Measurements from ENCODE around the gene AAR2. TPM values are rescaled to one million over a fixed set of nuclear protein-coding genes. Genes with fewer than 3 reads are reported as not detected.

Gene AAR2
- total RNA-seq, 1 experiment from 2014 or later: 60.0 TPM

- no peak for DNase-seq
- Histone ChIP-seq H3K9me3 (no peaks in the 10 kb centered on the region), H3K36me3 (ENCODE audit: control insufficient read depth, insufficient read depth, low read length) (peaks cover 2% of the 10 kb centered on the region; the same call in 1 of the 2 replicates), H3K4me3 (ENCODE audit: low read depth, low read length) (no peak overlapping the region), H3K4me1 (no peaks in the 10 kb centered on the region), H3K27me3 (replicated peaks; ENCODE audit: control insufficient read depth, insufficient read depth, low read length) (no peaks in the 10 kb centered on the region)
- TF ChIP-seq CTCF (IDR thresholded peaks at IDR 0.05; ENCODE audit: insufficient read depth in 1 of 2, low read depth in 1 of 2, low read length in 1 of 2, severe bottlenecking in 1 of 2, unreplicated experiment in 1 of 2): no peak
- no peak overlapping the region for H3K27ac Mint-ChIP-seq (ENCODE audit: unreplicated experiment)
- BruUV-seq (replicated peaks): no TSS peak
- peaks cover 26% of the 10 kb centered on the region for H3K36me3 Mint-ChIP-seq (ENCODE audit: insufficient read depth, unreplicated experiment)
- H3K4me1 Mint-ChIP-seq (ENCODE audit: low read depth, unreplicated experiment): no peaks in the 10 kb centered on the region
- H3K4me3 Mint-ChIP-seq (ENCODE audit: unreplicated experiment): no peak overlapping the region
- CTCF ChIA-PET: interaction anchor here (0.6 to 1.2 kb wide), 4 partner anchors 11 to 543 kb away, joined by 3 to 7 read pairs (median 4); no protein-coding TSS in a partner anchor
- no peaks in the 10 kb centered on the region for H3K27me3 Mint-ChIP-seq (ENCODE audit: insufficient read depth, unreplicated experiment)
- no peaks in the 10 kb centered on the region for H3K9me3 Mint-ChIP-seq (ENCODE audit: unreplicated experiment)
- intact Hi-C loops (cut with micrococcal nuclease; ENCODE audit: unreplicated experiment): no loop called here
- POLR2A ChIA-PET: no interaction called here
Measured at GRCh38 chr20:36210436-36211021, 25.7 kb upstream of the AAR2 start.

DNA sequence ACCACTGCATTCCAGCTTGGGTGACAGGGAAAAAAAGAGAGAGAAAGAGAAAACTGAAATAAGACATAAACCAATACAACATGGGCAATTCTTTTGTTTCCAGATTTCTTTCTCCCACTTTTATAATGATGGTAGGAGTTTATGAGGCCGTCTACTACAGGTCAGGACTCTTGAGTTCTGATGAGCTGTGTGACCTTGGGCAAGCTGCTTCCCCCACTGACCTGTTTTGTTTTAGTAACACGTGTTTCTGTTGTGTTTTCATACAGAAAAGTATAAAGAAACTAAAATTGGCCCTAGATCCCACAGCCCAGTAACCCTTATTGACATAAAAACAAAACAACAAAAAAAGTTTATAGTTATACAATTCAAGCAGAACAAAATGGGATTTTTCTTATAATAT lies 22.9 kb upstream of the AAR2 start:
- Mint-ChIP-seq H3K36me3 (ENCODE audit: insufficient read depth, unreplicated experiment) (peaks cover 19% of the 10 kb centered on the region), H3K27me3 (ENCODE audit: insufficient read depth, unreplicated experiment) (no peaks in the 10 kb centered on the region), H3K4me3 (ENCODE audit: unreplicated experiment) (no peak overlapping the region), H3K9me3 (ENCODE audit: unreplicated experiment) (no peaks in the 10 kb centered on the region), H3K4me1 (ENCODE audit: low read depth, unreplicated experiment) (peaks cover 5% of the 10 kb centered on the region), H3K27ac (ENCODE audit: unreplicated experiment) (no peak overlapping the region)
- Histone ChIP-seq H3K27me3 (replicated peaks; ENCODE audit: control insufficient read depth, insufficient read depth, low read length) (no peaks in the 10 kb centered on the region), H3K4me1 (no peaks in the 10 kb centered on the region), H3K9me3 (no peaks in the 10 kb centered on the region), H3K36me3 (ENCODE audit: control insufficient read depth, insufficient read depth, low read length) (peaks cover 2% of the 10 kb centered on the region; the same call in 1 of the 2 replicates), H3K4me3 (ENCODE audit: low read depth, low read length) (no peak overlapping the region)
- intact Hi-C loops (cut with micrococcal nuclease; ENCODE audit: unreplicated experiment): no loop called here
- no peak for TF ChIP-seq CTCF (IDR thresholded peaks at IDR 0.05; ENCODE audit: insufficient read depth in 1 of 2, low read depth in 1 of 2, low read length in 1 of 2, severe bottlenecking in 1 of 2, unreplicated experiment in 1 of 2)
- no TSS peak for BruUV-seq (replicated peaks)
- ChIA-PET CTCF (interaction anchor here (1.3 to 2.5 kb wide), 3 partner anchors 11 to 226 kb away, joined by 4 to 14 read pairs (median 8); no protein-coding TSS in a partner anchor), POLR2A (no interaction called here)
- no peak for DNase-seq

GRCh38 chr20:36214684-36215256 lies 21.5 kb upstream of the AAR2 start:
- CTCF ChIA-PET: no interaction called here

More at GRCh38 chr20:36214684-36215256, 21.5 kb upstream of the AAR2 start:
- no peak overlapping the region for H3K27ac Mint-ChIP-seq (ENCODE audit: unreplicated experiment)
- no peaks in the 10 kb centered on the region for H3K4me1 ChIP-seq
- peak; percentile 91 to 93 for TF ChIP-seq CTCF (IDR thresholded peaks at IDR 0.05; ENCODE audit: insufficient read depth in 1 of 2, low read depth in 1 of 2, low read length in 1 of 2, severe bottlenecking in 1 of 2, unreplicated experiment in 1 of 2)
- no TSS peak for BruUV-seq (replicated peaks)
- H3K27me3 ChIP-seq (replicated peaks; ENCODE audit: control insufficient read depth, insufficient read depth, low read length): no peaks in the 10 kb centered on the region
- DNase-seq: peak in 1 of 2 experiments; percentile 60
- H3K4me3 ChIP-seq (ENCODE audit: low read depth, low read length): no peak overlapping the region
- no peak overlapping the region for H3K4me3 Mint-ChIP-seq (ENCODE audit: unreplicated experiment)
- peaks cover under 1% of the 10 kb centered on the region; the same call in 1 of the 2 replicates for H3K36me3 ChIP-seq (ENCODE audit: control insufficient read depth, insufficient read depth, low read length)
- peaks cover 5% of the 10 kb centered on the region for H3K4me1 Mint-ChIP-seq (ENCODE audit: low read depth, unreplicated experiment)
- intact Hi-C loops (cut with micrococcal nuclease; ENCODE audit: unreplicated experiment): loop anchor here (1.0 kb wide), 1 partner anchor 225 kb away; no protein-coding TSS in a partner anchor
- H3K9me3 Mint-ChIP-seq (ENCODE audit: unreplicated experiment): no peaks in the 10 kb centered on the region
- no peaks in the 10 kb centered on the region for H3K9me3 ChIP-seq
- H3K36me3 Mint-ChIP-seq (ENCODE audit: insufficient read depth, unreplicated experiment): peaks cover 19% of the 10 kb centered on the region
- POLR2A ChIA-PET: no interaction called here
- H3K27me3 Mint-ChIP-seq (ENCODE audit: insufficient read depth, unreplicated experiment): no peaks in the 10 kb centered on the region
